Stimulated activated CD4-positive, alpha-beta T cell treated with anti-CD3 and anti-CD28 coated beads, TNF-alpha, amount 100 ng/mL, for 24 hours (primary cell): ENCODE measurements around the gene CTAGE15.
"Not testable (repeated sequence)": the region's sequence is repeated elsewhere in the genome, so short reads cannot be mapped to it uniquely, and the experiment has no call there.

Source experiments
- DNase-seq, 3 experiments: peaks; one replicate each; pipeline ENCODE4 v3.0.0-alpha.2; 2020; ENCODE audit warnings: low read depth in 3 of 3

Gene CTAGE15

DNA sequence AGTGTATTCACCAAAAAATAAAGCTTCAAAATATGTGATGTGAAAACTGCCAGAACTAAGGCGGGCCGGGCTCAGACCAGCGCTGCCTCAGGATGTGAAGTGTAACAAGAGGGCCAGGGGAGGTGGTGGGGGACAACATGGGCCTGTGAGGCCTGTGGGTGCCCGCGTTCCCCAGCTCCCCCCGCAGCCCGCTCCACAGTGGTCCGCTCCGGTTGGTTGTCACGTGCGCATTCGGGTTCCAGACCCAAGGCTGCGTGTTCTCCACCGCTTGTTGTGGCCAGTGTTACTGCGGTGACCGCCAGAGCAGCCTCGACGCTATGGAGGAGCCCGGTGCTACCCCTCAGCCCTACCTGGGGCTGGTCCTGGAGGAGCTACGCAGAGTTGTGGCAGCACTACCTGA lies at the start of gene CTAGE15:
Gene CTAGE15, plus strand, starts transcription at position 301 of the 400 bp plus-strand sequence. Its CDS starts 17 bp downstream, at position 318.
- not testable (repeated sequence) for DNase-seq

DNA sequence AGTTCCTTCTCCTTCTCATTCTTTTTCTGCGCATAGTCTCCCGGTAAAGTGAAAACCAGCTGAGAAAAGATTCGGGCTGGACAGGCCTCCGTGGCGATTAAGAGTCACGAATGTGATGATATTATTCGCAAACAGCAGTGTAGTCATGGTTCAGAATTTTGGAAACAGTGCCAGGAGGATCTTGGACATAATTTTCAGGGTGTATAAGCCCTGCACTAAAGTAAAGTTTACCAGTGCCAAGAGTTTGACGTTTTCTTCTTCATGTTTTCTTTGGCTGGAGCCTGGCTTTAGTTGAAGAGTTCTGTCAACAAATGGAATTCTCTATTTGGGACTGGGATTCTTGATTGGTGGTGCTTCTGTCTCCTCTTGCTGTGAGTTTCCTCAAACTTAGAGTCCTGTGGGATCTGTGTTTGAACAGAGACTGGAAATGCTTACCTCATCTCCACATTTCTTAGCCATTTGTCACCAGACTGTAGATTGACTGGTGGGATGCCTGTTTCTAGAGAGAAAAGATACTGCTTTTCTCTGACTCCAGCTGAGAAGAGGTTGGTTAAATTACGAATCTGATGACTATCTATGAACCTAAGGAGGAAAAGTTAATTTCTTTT lies 49.2 kb upstream of the CTAGE15 start:
- DNase-seq: not testable (repeated sequence)

DNA sequence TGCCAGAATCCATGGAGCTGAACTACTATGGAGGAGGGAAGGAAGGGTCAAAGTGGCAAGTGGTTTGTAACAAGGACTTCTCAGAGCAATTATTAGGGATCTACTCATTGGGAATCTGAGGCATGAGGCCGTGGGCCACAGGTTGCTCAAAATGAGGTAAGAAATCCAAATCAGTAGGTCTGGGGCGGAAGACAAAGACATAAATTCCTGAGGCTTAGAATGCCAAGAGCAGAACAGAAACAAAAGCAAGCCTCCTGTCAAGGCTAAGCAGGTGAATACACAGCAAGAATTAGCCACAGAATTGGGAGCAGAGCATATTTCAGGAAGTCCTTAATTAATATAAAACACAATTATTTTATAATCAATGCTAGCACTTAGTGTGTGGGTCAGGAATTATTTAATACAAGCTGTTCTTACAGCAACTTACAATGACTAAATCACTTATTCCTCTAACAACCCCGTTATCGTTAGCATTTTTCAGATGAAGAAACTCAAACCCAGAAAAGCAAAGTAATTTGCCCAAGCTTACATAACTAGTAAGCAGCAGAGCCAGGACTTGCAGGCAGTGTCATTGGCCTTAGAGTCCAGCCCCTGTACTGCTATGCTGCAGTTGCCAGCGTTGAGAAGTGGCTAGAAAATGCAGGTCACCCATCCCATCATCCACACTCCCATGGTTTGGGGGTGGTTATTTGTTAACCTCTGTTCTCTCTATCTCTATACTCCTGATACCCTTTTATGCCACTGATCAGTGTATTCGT lies 40.3 kb upstream of the CTAGE15 start:
- DNase-seq: not testable (repeated sequence)

DNA sequence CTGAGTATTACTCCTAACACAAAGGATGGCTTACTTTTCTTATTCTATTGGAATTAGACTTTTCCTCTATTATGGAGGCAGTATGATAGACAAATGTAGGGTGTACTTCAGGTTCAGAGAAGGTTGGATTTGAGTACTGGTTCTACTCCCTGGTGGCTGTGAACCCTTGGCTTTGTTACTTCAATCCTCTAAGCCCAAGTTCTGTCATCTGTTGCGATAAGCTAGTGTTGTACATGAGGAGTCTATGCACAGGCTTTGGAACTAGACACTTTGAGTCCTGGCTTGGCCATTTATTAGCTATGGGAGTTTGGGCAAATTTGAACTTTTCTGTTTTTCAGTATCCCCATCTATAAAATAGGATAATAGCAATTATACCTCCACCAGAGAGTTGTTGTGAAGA lies 39.7 kb upstream of the CTAGE15 start:
- DNase-seq: not testable (repeated sequence)

DNA sequence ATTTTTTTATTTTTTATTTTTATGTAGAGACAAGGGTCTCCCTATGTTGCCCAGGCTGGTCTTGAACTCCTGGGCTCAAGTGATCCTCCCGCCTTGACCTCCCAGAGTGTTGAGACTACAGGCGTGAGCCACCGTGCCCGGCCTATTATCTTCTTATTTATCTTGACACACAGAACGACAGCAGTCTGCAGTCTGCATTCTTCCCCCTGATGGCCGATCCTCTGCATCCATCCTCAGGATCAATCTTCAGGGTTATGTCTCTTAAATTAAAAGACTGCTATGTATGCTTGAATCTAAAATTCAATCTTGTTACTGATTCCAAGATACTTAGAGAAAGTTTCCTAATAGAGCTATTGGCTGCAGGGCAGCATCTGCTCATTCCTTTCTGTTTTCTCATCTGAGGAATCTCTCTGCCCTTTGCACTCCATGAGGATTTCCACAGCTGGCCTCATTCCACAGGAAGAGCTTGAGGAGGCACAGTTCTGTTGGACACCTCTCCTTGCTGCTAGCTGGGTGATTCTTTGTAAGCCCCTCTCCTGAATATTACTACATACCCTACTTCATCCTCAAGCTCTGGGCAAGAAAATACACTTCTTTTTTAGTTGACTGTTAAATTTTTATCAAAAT lies 38.3 kb upstream of the CTAGE15 start:
- DNase-seq: not testable (repeated sequence)

DNA sequence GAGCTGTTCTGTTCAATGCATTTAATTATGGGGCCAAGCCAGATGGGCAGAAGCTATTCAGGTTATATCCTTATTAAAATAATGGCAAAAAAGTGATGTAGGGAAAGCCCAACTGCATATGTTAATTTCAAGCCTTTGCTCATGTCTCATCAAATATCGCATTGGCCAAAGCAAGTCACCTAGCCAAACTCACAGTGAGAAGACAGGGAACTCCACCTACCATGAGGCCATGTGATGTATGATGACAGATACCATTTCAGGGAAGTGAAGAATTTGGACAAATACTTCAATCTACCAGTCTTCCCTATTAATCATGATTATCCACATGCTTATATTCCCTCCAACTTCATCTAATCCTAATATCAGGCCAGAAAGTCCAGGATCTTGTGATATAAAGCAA lies 35.2 kb upstream of the CTAGE15 start:
- DNase-seq: not testable (repeated sequence)

GRCh38 chr7:143543288-143544038 lies 28.1 kb upstream of the CTAGE15 start:
- not testable (repeated sequence) for DNase-seq

GRCh38 chr7:143555968-143556367 lies 15.6 kb upstream of the CTAGE15 start:
- DNase-seq: not testable (repeated sequence)

DNA sequence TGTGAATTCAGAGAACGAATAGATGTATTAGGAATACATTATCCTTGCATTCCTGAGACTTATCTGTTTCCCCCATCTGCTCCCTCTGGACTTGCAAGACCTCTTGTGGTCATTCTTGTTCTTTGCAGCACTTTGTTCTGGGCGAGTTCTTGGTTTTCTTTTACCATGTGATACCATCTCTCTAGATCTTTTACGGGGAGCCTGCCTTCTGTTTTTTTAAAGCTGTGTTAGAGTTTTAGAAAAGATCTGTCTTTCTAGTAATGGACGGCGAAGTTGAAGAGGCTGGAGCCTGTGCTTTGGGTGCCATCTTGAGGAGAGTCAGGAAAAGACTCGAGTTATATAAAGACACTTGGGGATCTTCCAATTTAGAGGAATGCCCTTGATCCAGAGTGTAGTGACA lies 8.3 kb upstream of the CTAGE15 start:
- DNase-seq: not testable (repeated sequence)

DNA sequence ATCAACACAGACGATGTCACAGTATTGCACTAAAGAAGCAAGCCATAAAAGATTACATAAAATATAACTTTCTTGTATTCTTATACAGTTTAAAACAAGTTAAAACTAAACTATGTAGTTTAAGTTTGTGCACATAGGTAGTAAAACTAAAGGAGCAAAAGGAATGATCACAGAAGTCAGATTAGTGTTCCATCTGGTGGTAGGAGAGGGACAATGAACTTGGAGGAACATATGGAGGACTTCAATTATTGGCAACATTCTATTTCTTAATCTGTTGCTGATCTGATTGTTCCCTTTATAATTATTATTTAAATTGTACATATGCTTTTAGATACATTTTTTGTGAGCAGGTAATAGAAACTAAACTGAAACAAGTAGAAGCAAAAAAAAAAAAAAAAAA lies 5.6 kb upstream of the CTAGE15 start:
- DNase-seq: not testable (repeated sequence)

DNA sequence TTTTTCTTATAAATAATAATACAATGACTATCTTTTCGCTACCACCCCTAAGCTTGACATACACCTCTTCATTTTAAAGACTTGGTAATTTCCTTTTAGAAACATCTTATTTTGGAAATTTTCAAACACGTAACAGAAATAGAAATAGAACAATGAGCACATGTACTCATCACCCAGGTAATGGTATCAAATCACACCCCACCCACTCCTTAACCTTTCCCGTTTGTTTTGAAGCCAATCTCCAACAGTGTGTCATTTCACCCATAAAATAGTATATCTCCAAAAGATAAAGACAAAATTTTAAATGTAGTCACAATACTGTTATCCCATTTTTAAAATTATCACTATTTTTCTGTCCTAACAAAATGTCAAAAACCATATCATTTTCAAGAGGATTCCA lies 16.6 kb downstream of the CTAGE15 start:
- not testable (repeated sequence) for DNase-seq

DNA sequence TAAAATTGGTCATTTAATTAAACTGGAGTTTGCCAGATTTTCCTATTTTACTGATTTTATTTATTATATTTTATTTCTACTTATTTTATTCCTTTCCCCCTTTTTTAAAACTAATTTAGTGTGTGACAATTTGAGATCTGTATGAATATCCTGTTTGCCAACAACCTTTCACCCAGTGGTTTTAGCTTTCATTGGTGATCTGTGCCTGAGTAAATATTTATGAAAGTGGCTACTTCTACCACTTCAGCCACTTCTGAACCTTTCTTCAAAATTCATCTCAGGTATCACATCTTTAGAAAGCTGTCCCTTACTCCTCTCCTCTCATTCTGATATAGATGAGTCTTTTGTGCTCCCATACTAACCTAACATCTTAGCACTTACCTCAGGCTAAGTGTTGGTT lies 18.3 kb downstream of the CTAGE15 start:
- not testable (repeated sequence) for DNase-seq

- DNase-seq: not testable (repeated sequence)
Observed at GRCh38 chr7:143598086-143598485, 26.5 kb downstream of the CTAGE15 start.

GRCh38 chr7:143603549-143603948 lies 31.9 kb downstream of the CTAGE15 start:
- not testable (repeated sequence) for DNase-seq

DNA sequence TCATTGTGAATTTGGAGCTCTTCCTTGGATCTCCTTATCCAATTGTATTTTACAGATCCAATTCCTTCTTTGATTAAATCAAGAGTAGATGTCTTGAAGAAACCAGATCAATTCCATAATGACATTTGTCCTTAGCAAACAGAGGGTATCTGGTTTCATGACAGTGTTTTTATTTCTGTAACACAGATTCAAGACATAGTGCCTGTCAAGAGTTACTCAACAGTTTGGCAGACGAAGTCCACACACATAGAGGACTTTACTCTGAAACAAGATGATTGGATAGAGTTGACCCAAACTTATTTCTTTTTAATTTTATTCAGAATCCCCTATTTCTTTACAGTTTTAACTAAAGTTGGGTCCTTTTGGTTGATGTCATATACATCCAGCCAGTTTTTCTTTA lies 34.5 kb downstream of the CTAGE15 start:
- DNase-seq: not testable (repeated sequence)

DNA sequence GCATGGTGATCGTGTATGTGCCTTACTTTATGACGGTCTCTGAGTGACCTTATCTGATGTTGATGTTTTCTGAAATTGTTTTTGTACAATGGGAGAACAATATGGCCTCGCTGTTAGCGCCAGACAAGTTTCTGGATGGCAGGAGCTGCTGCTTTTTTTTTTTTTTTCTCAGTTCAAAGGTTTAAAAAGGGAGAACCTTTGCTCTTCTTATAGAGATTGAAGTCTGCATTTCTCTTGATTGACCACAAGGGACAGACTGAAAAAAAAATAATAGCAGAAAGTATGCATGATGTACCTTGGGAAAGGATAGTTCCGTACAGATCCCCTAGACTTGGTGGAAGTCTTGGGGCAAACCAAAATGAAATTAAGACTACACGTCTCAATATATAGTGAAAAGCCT lies 43.9 kb downstream of the CTAGE15 start:
- DNase-seq: not testable (repeated sequence)

GRCh38 chr7:143617204-143617603 lies 45.6 kb downstream of the CTAGE15 start:
- DNase-seq: not testable (repeated sequence)

- peak in 1 of 3 experiments; percentile 47 for DNase-seq
Observed at GRCh38 chr7:143620058-143620457, 48.5 kb downstream of the CTAGE15 start.

DNA sequence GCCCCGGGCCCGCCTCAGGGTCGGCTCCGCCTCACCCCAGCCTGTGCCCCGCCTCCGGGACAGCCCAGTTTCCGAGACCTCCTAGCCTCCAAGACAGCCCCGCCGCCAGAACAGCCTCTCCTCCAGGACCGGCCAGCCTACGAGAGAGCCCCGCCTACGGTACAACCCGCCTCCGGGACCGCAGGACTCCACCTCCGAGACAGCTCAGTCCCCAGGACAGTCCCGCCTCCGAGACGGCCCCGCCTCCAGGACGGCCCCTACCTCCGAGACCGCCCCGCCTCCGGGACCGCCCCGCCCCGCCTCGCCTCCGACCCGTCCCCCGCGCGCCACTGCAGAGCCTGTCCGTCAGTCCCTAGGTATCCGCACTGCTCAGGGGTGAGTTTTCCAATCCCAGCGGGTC lies 49.0 kb downstream of the CTAGE15 start, which contains the start of gene TCAF2:
Gene TCAF2, plus strand, starts transcription at position 329 of the 400 bp plus-strand sequence.
- peak; percentile 53 to 71 (median 64) for DNase-seq

GRCh38 chr7:143621175-143621574 lies 49.6 kb downstream of the CTAGE15 start:
- not testable (repeated sequence) for DNase-seq

GRCh38 chr7:143622130-143622529 lies 50.5 kb downstream of the CTAGE15 start:
- DNase-seq: not testable (repeated sequence)
